K562 (cell line): ENCODE measurements around the gene CCL24. TPM values are rescaled to one million over a fixed set of nuclear protein-coding genes. Genes with fewer than 3 reads are reported as not detected.
A peak's percentile ranks its signal among the peaks of the same experiment; 100 is the strongest.

Experiments used
- ATAC-seq: fragments of 200-7000 bp; cut with Tn5 transposase; 3 replicates; pipeline ENCODE4 v1.9.1; 2020; ENCODE audit warnings: moderate library complexity
- BruUV-seq: library from RNA; stranded (reverse); fragments of 400-500 nt; replicated peaks from 2 replicates; lab custom pipeline; 2021; lab: Mats Ljungman, UMichigan
- CTCF ChIA-PET: fragments of 300-600 bp; formaldehyde crosslinking; extraction: SDS; loops from one replicate; lab custom pipeline; 2021; ENCODE audit warnings: low intra/inter-chr PET ratio; lab: Yijun Ruan, JAX
- POLR2A ChIA-PET: fragments of 300-600, 350-650 bp; sonication (Branson Sonifier 250); formaldehyde crosslinking; extraction: SDS; loops from one replicate; lab custom pipeline; 2021; ENCODE audit warnings: antibody characterized with exemption, inconsistent platforms; lab: Yijun Ruan, JAX
- DNase-seq, 4 experiments: peaks; one replicate each; pipeline versions ENCODE4 v3.0.0 to v3.0.0-alpha.2; 2011 to 2018; ENCODE audit warnings: low spot score in 3 of 4, mixed read lengths in 3 of 4; ENCODE audit errors: extremely low read depth in 1 of 4
- FAIRE-seq: peaks from 2 replicates; lab custom pipeline; 2011; peaks lifted over from hg19 to GRCh38; lab: Jason Lieb, UNC
- H2AFZ ChIP-seq: 2 replicates; pipeline ENCODE4 v1.6.0; 2011; ENCODE audit warnings: low read depth, low read length, control low read depth, inconsistent platforms
- H3K27ac ChIP-seq: fragments of 200-600 bp; 3 replicates; pipeline ENCODE4 v1.8.0; 2011; ENCODE audit warnings: low read depth, mild to moderate bottlenecking, control low read depth, inconsistent platforms, low read length, moderate library complexity, mixed read lengths; ENCODE audit errors: extremely low read depth
- H3K27me3 ChIP-seq, 2 experiments: fragments of 300-600 bp in 1 of 2; 2 replicates in 1 of 2; 3 replicates in 1 of 2; pipeline versions ENCODE4 v1.6.0 to v1.8.0; 2011; ENCODE audit warnings: inconsistent platforms in 2 of 2, low read length in 2 of 2, mild to moderate bottlenecking in 1 of 2, mixed read lengths in 1 of 2, moderate library complexity in 1 of 2; ENCODE audit not compliant: control insufficient read depth in 2 of 2, insufficient read depth in 2 of 2
- H3K36me3 ChIP-seq: fragments of 300-600 bp; 3 replicates; pipeline ENCODE4 v1.8.0; 2011; ENCODE audit warnings: mild to moderate bottlenecking, low read length, inconsistent platforms; ENCODE audit not compliant: control insufficient read depth, insufficient read depth
- H3K4me1 ChIP-seq, 2 experiments: fragments of 200-600 bp in 1 of 2; replicated peaks in 1 of 2; 2 replicates in 1 of 2; 3 replicates in 1 of 2; pipeline versions ENCODE4 v1.5.1 to v1.8.0; 2011; ENCODE audit warnings: inconsistent platforms in 2 of 2, low read length in 2 of 2, mild to moderate bottlenecking in 1 of 2, mixed read lengths in 1 of 2, moderate library complexity in 1 of 2; ENCODE audit not compliant: control insufficient read depth in 2 of 2, insufficient read depth in 2 of 2
- H3K4me2 ChIP-seq: 2 replicates; pipeline ENCODE4 v1.6.1; 2011; ENCODE audit warnings: low read length, control low read depth, inconsistent platforms, mixed read lengths; ENCODE audit not compliant: insufficient read depth
- H3K4me3 ChIP-seq: fragments of 200-600 bp; sonication (generic), shearing (Covaris generic); 2 replicates; pipeline ENCODE4 v1.5.1; 2016; ENCODE audit warnings: control low read depth, inconsistent platforms
- H3K79me2 ChIP-seq: fragments of 200-600 bp; 3 replicates; pipeline ENCODE4 v1.8.0; 2011; ENCODE audit warnings: low read length, inconsistent platforms; ENCODE audit not compliant: control insufficient read depth, insufficient read depth
- H3K9ac ChIP-seq, 2 experiments: 2 replicates each; pipeline versions ENCODE4 v1.6.0 to v1.6.1; 2011; ENCODE audit warnings: low read depth in 2 of 2, low read length in 2 of 2, control low read depth in 1 of 2, inconsistent platforms in 1 of 2, mild to moderate bottlenecking in 1 of 2, mixed read lengths in 1 of 2; ENCODE audit not compliant: insufficient read depth in 1 of 2
- H3K9me1 ChIP-seq: one replicate; pipeline ENCODE4 v1.6.0; 2011; ENCODE audit warnings: inconsistent platforms, mild to moderate bottlenecking, low read length, moderate library complexity; ENCODE audit not compliant: control insufficient read depth, insufficient read depth
- H3K9me3 ChIP-seq: replicated peaks from 2 replicates; pipeline ENCODE4 v1.5.1; 2011; ENCODE audit warnings: low read depth, low read length, inconsistent platforms; ENCODE audit not compliant: control insufficient read depth, insufficient read depth
- H4K20me1 ChIP-seq: replicated peaks from 2 replicates; pipeline ENCODE4 v1.6.1; 2011; ENCODE audit warnings: low read length, inconsistent platforms, mixed read lengths; ENCODE audit not compliant: control insufficient read depth, insufficient read depth
- BCOR ChIP-seq: fragments of 450-650 bp; IDR thresholded peaks from 2 replicates; pipeline ENCODE4 v1.6.1; 2016
- CREM ChIP-seq: IDR thresholded peaks from 2 replicates; pipeline ENCODE4 v1.6.1; 2014; ENCODE audit warnings: antibody characterized with exemption, low read depth
- ETS2 ChIP-seq: IDR thresholded peaks from 2 replicates; pipeline ENCODE4 v1.6.1; 2016; ENCODE audit warnings: borderline replicate concordance, missing genetic modification characterization, mild to moderate bottlenecking, moderate library complexity, missing compliant biosample characterization; ENCODE audit not compliant: poor library complexity, severe bottlenecking
- FOSL1 ChIP-seq: fragments of 200-800 bp; sonication (Bioruptor generic); conservative IDR thresholded peaks from 2 replicates; pipeline ENCODE4 v1.6.1; 2016; ENCODE audit warnings: missing genetic modification characterization, missing compliant biosample characterization
- GATAD2A ChIP-seq: fragments of 450-650 bp; IDR thresholded peaks from 2 replicates; pipeline ENCODE4 v1.6.1; 2017
- HDAC3 ChIP-seq: fragments of 450-650 bp; IDR thresholded peaks from 2 replicates; pipeline ENCODE4 v1.6.1; 2018; ENCODE audit warnings: borderline replicate concordance, mild to moderate bottlenecking, moderate library complexity; ENCODE audit not compliant: partially characterized antibody
- HNRNPLL ChIP-seq: fragments of 200-400 bp; formaldehyde crosslinking; IDR thresholded peaks from 2 replicates; pipeline ENCODE4 v1.6.1; 2017; ENCODE audit warnings: low read length, low read depth, mild to moderate bottlenecking; ENCODE audit not compliant: poor library complexity, severe bottlenecking
- KAT7 ChIP-seq: sonication (generic); formaldehyde crosslinking; IDR thresholded peaks from 2 replicates; pipeline ENCODE4 v1.8.0; 2022; ENCODE audit warnings: missing genetic modification reagents, mild to moderate bottlenecking, borderline replicate concordance
- KLF13 ChIP-seq: fragments of 450-650 bp; IDR thresholded peaks from 2 replicates; pipeline ENCODE4 v1.6.1; 2016; ENCODE audit warnings: missing genetic modification characterization, low read depth, mild to moderate bottlenecking, missing compliant biosample characterization, moderate library complexity, borderline replicate concordance
- LEF1 ChIP-seq: fragments of 450-650 bp; IDR thresholded peaks from 2 replicates; pipeline ENCODE4 v1.6.1; 2016; ENCODE audit warnings: mild to moderate bottlenecking
- MED1 ChIP-seq: sonication (generic); formaldehyde crosslinking; IDR thresholded peaks from 2 replicates; pipeline ENCODE4 v1.8.1; 2023; ENCODE audit warnings: missing genetic modification reagents, borderline replicate concordance
- MEF2D ChIP-seq: conservative IDR thresholded peaks from 2 replicates; pipeline ENCODE4 v1.6.1; 2016; ENCODE audit warnings: low read depth, missing genetic modification characterization, missing compliant biosample characterization
- NCOA2 ChIP-seq, 2 experiments: fragments of 450-650 bp; IDR thresholded peaks; 2 replicates each; pipeline ENCODE4 v1.6.1; 2018; ENCODE audit warnings: mild to moderate bottlenecking in 2 of 2, moderate library complexity in 1 of 2; ENCODE audit not compliant: partially characterized antibody in 2 of 2
- PHF8 ChIP-seq: fragments of 200-600 bp; sonication (generic); IDR thresholded peaks from 2 replicates; pipeline ENCODE4 v1.6.1; 2012; ENCODE audit warnings: mixed run types, mild to moderate bottlenecking, inconsistent platforms, low read length, moderate library complexity, borderline replicate concordance
- RBM22 ChIP-seq: fragments of 200-400 bp; formaldehyde crosslinking; IDR thresholded peaks from 2 replicates; pipeline ENCODE4 v1.6.1; 2018; ENCODE audit warnings: low read length, low read depth; ENCODE audit not compliant: poor library complexity, severe bottlenecking
- SMAD2 ChIP-seq: fragments of 150-350 bp; IDR thresholded peaks from 2 replicates; pipeline ENCODE4 v1.6.1; 2014; ENCODE audit warnings: low read depth, mild to moderate bottlenecking, low read length
- SNRNP70 ChIP-seq: fragments of 200-400 bp; formaldehyde crosslinking; optimal IDR thresholded peaks from 2 replicates; pipeline ENCODE3; 2017; ENCODE audit warnings: low read depth, low read length
- ZNF274 ChIP-seq: IDR thresholded peaks from 2 replicates; pipeline ENCODE4 v1.6.1; 2011; ENCODE audit warnings: low read depth, mild to moderate bottlenecking, low read length, moderate library complexity, borderline replicate concordance
- ZNF589 ChIP-seq: fragments of 200-800 bp; sonication (Bioruptor generic); IDR thresholded peaks from 2 replicates; pipeline ENCODE4 v1.6.1; 2016; ENCODE audit warnings: low read depth, missing genetic modification characterization, missing compliant biosample characterization
- WGBS: fragments of 100-300 bp; shearing (Covaris generic); methylation state at CpG from one replicate; pipeline ENCODE4 v1.1.6; 2016; ENCODE audit warnings: low coverage, mixed read lengths; ENCODE audit not compliant: insufficient coverage; ENCODE audit errors: missing lambda C conversion rate; 5-methylcytosine and 5-hydroxymethylcytosine counted together
- in situ Hi-C: fragments of 300-500 bp; cut with MboI; formaldehyde crosslinking; loops from 4 replicates; pipeline ENCODE4 v1.15.0; 2018; ENCODE audit warnings: inconsistent platforms, mixed read lengths
- intact Hi-C: fragments of 100-400 bp; cut with micrococcal nuclease; formaldehyde crosslinking; loops from 2 replicates; pipeline ENCODE4 v1.14.2; 2022
- polyA plus RNA-seq, 8 experiments: library from polyadenylated mRNA; depleted of rRNA in 4 of 8; stranded (reverse) in 5 of 8; unstranded in 3 of 8; fragments of >200 nt; fragmentation: Nextera tagmentation in 2 of 8; fragmentation: Illumina TruSeq in 1 of 8; extraction: Ambion mirVana in 2 of 8; extraction: Trizol in 1 of 8; gene quantifications; 2 replicates each; pipeline versions ENCODE4 v1.2.1 to v1.2.3, GENCODE V29; 2011 to 2014; ENCODE audit warnings: inconsistent platforms in 1 of 8, missing spikeins in 1 of 8
- total RNA-seq, 7 experiments: library from RNA; depleted of rRNA in 6 of 7; stranded (reverse); fragments of >200 nt in 6 of 7; fragmentation: Illumina TruSeq in 2 of 7; extraction: Trizol in 2 of 7; gene quantifications; 2 replicates each; pipeline versions ENCODE4 v1.2.1 to v1.2.3, GENCODE V29; 2011 to 2021; ENCODE audit warnings: low replicate concordance in 1 of 7
- TF ChIP-seq, protein P1 (sequence below): fragments of 250-450 bp; sonication (Bioruptor Pico); IDR thresholded peaks from 2 replicates; pipeline ENCODE4 v1.4.0; 2020; ENCODE audit warnings: borderline replicate concordance

The CCL24 gene
- total and polyA plus RNA-seq, 9 of the 15 experiments (the other 6 are each of a cell fraction or from before 2014, with no cell fraction given): 0.45 to 3.6 (median 0.95) TPM; not detected in 1

DNA sequence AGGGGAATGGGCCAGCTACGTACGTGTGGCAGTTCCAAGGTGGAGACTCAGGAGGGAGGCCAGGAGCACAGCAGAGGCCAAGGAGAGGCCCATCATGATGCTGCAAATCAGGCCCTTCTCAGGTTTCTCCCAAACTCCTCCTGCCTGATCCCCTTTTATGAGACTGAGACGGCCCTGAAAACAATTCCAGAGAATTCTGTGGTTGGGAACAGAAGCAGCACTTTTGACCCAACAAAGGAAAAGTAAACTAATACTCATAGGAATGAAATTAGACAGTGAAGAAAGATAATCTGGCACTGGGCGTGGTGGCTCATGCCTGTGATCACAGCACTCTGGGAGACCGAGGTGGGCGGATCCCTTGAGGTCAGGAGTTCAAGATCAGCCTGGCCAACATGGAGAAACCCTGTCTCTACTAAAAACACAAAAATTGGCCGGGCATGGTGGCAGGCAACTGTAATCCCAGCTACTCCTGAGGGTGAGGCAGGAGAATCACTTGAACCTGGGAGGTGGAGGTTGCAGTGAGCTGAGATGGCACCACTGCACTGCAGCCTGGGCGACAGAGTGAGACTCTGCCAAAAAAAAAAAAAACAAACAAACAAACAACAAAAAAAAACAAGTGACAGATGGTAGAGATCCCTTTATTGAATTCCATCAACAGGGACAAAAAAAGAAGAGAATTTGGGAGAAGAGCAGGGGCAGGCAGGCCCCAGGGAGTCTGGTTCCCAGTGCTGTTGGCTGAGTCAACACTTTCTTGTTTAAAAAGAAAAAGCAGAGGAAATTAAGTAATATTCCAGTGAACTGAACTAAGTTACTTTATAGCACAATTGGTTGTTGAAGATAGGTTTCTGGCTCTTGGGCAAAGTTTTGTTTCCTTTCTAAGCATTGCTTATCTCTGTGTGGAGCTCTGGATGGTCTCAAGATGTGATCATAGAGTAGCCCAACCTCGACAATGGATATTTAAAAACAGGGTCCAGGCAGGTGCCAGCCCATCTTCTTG, 41.2 kb downstream of the CCL24 start, which contains the start of gene CCL26:
TSS of gene CCL26 (minus strand) at position 131 of the 997 bp plus-strand sequence. CDS start at position 96, 35 bp downstream.
- peak within 1 kb of the TSS; percentile 66 for H2AFZ ChIP-seq
- DNase-seq (peak in 1 of 4 experiments; percentile 85), FAIRE-seq (peak; percentile 78), ATAC-seq (peak; percentile 84)
- in situ Hi-C loops: loop anchor here (25.0 kb wide), 1 partner anchor 865 kb away; the partner anchor contains the start of gene POMZP3
- H3K27me3 ChIP-seq: no peaks in the 10 kb centered on the region
- peaks cover 13 to 22% of the 10 kb centered on the region in 2 experiments for H3K4me1 ChIP-seq
- H3K79me2 ChIP-seq: no peaks in the 10 kb centered on the region
- CTCF ChIA-PET: no interaction called here
- peak within 1 kb of the TSS; percentile 3 to 36; a peak in 2 of 4 replicates for H3K9ac ChIP-seq
- peak within 1 kb of the TSS; percentile 68 for H3K27ac ChIP-seq
- H3K4me2 ChIP-seq: peak within 1 kb of the TSS; percentile 32; the same call in 1 of the 2 replicates
- H3K9me3 ChIP-seq: no peaks in the 10 kb centered on the region
- WGBS: 9% methylated on average over 9 of the region's 9 CpGs
- POLR2A ChIA-PET: interaction anchor here (0.5 to 1.2 kb wide), 3 partner anchors 10 to 598 kb away, joined by 3 to 5 read pairs (median 3); no protein-coding TSS in a partner anchor
- no peak within 1 kb of the TSS for H3K4me3 ChIP-seq
- no peaks in the 10 kb centered on the region for H3K9me1 ChIP-seq
- no peaks in the 10 kb centered on the region for H3K36me3 ChIP-seq
- H4K20me1 ChIP-seq: no peaks in the 10 kb centered on the region
- no TSS peak for BruUV-seq
- intact Hi-C loops: loop anchor here (5.0 kb wide), 1 partner anchor 70 kb away; no protein-coding TSS in a partner anchor
- TF ChIP-seq PHF8 (no peak), KLF13 (tag) (peak; percentile 82), CREM (no peak; the same call in 1 of the 2 replicates), MED1 (no peak), ZNF589 (CRISPR knock-in tag) (no peak), BCOR (peak; percentile 88), MEF2D (0 out of 2 replicates have a peak, but pooled peaks have one; percentile 65), FOSL1 (tag) (no peak), ETS2 (tag) (no peak), GATAD2A (no peak), RBM22 (no peak), SMAD2 (no peak), ZNF274 (no peak), LEF1 (no peak), KAT7 (0 out of 2 replicates have a peak, but pooled peaks have one; percentile 45), NCOA2 (IDR thresholded peaks at IDR 0.05; ENCODE audit: partially characterized antibody in 2 of 2) (no peak), SNRNP70 (no peak), HNRNPLL (no peak), HDAC3 (no peak)
- TF ChIP-seq, protein P1, sequence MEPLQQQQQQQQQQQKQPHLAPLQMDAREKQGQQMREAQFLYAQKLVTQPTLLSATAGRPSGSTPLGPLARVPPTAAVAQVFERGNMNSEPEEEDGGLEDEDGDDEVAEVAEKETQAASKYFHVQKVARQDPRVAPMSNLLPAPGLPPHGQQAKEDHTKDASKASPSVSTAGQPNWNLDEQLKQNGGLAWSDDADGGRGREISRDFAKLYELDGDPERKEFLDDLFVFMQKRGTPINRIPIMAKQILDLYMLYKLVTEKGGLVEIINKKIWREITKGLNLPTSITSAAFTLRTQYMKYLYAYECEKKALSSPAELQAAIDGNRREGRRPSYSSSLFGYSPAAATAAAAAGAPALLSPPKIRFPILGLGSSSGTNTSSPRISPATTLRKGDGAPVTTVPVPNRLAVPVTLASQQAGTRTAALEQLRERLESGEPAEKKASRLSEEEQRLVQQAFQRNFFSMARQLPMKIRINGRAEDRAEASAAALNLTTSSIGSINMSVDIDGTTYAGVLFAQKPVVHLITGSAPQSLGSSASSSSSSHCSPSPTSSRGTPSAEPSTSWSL (CRISPR knock-in tag): no peak
